ENCODE data around the gene TMEM106C.

DNA sequence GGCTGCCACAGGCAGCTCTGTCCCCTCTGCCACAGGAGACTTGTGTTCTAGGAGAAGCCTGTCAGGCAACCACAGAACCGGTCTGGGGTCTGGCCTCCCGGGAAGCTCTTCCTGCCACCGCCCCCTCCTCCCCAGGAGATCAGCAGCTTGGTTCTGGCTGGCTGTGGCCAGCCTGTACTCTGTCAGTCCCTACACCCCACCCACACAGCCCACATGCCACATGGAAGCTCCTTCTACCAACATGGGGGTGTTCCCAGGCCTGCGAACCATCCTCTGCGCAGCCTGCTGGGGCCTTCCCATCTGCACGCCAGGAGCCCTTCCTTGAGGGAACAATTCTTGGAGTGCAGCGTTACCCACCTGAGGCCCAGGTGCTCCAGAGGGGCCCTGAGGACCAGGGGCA is 16.8 kb downstream of the TMEM106C start:
- TF ChIP-seq CTCF (optimal IDR thresholded peaks at IDR 0.05 in 1 of 3, IDR thresholded peaks at IDR 0.05 in 1 of 3, conservative IDR thresholded peaks at IDR 0.05 in 1 of 3; ENCODE audit: extremely low read depth in 1 of 3, insufficient read depth in 2 of 3, low read length in 3 of 3), result no peak
- no peak for TF ChIP-seq EZH2 (IDR thresholded peaks at IDR 0.05; ENCODE audit: low read length)

All from keratinocyte (primary cell).